ENCODE measurements around the gene AMZ2.

AMZ2 gene

DNA sequence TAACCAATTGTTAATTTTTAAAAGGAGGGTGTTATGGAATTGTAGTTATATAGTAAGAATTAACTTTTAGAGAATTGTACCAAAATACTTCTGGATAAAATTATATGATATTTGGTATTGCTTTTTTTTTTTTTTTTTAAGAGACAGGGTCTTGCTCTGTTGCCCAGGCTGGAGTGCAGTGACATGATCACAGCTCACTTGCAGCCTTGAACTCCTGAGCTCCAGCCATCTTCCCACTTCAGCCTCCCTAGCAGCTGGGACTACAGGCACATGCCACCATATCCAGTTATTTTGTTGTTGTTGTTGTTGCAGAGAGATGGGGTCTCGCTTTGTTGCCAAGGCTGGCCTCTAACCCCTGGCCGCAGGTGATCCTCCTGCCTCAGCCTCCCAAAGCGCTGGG is 52.0 kb downstream of the AMZ2 start:
- H3K4me3 Mint-ChIP-seq = no peak overlapping the region
- H3K4me1 Mint-ChIP-seq (ENCODE audit: low read depth) = peaks cover 29% of the 10 kb centered on the region
- no peaks in the 10 kb centered on the region for H3K36me3 Mint-ChIP-seq (ENCODE audit: low read depth)
- no peaks in the 10 kb centered on the region for H3K9me3 Mint-ChIP-seq
- H3K27ac Mint-ChIP-seq = no peak overlapping the region
- no peaks in the 10 kb centered on the region for H3K27me3 Mint-ChIP-seq

GRCh38 chr17:68301438-68301959 is 53.7 kb downstream of the AMZ2 start:
- Mint-ChIP-seq H3K27me3 (no peaks in the 10 kb centered on the region), H3K4me1 (ENCODE audit: low read depth) (peaks cover 17% of the 10 kb centered on the region), H3K36me3 (ENCODE audit: low read depth) (no peaks in the 10 kb centered on the region), H3K9me3 (no peaks in the 10 kb centered on the region), H3K4me3 (no peak overlapping the region), H3K27ac (peak overlapping the region; percentile 3)

DNA sequence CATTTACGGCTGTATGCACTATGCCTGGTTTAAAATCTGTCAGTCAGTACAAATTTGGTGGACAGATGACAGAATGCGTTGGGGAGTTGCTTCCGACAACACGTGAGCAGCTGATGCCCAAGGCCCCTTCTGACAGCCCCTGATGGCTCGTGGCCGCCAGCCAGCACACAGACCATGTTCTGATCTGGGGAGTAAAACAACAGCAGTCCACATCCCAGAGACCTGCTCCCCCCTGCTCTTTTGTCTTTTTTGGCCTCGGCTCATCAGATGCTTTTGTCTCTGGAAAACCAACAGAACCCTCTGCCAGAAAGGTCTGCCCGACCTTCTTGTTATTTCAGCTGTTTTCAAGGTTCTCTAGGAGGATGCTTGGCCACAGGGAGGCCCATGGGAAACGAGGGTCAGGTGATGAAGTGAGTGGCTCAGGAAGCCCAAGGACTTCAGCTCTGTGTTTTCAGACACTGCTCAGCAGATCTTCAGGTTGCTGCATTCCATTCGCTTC is 54.3 kb downstream of the AMZ2 start:
- Mint-ChIP-seq H3K4me1 (ENCODE audit: low read depth) (peaks cover 13% of the 10 kb centered on the region), H3K27ac (no peak overlapping the region), H3K4me3 (no peak overlapping the region), H3K9me3 (no peaks in the 10 kb centered on the region), H3K36me3 (ENCODE audit: low read depth) (peaks cover 3% of the 10 kb centered on the region), H3K27me3 (no peaks in the 10 kb centered on the region)

- peaks cover 9% of the 10 kb centered on the region for H3K36me3 Mint-ChIP-seq (ENCODE audit: low read depth)
- H3K4me1 Mint-ChIP-seq (ENCODE audit: low read depth) = peaks cover 12% of the 10 kb centered on the region
These were observed 54.8 kb downstream of the AMZ2 start for GRCh38 chr17:68302666-68303065.

GRCh38 chr17:68304706-68305105 is 56.9 kb downstream of the AMZ2 start:
- Mint-ChIP-seq H3K4me3 (no peak overlapping the region), H3K36me3 (ENCODE audit: low read depth) (peaks cover 16% of the 10 kb centered on the region), H3K27me3 (no peaks in the 10 kb centered on the region), H3K9me3 (no peaks in the 10 kb centered on the region), H3K4me1 (ENCODE audit: low read depth) (peaks cover 10% of the 10 kb centered on the region), H3K27ac (no peak overlapping the region)

More at GRCh38 chr17:68302666-68303065, 54.8 kb downstream of the AMZ2 start:
- H3K4me3 Mint-ChIP-seq = no peak overlapping the region
- H3K27me3 Mint-ChIP-seq = no peaks in the 10 kb centered on the region
- H3K9me3 Mint-ChIP-seq = no peaks in the 10 kb centered on the region
- no peak overlapping the region for H3K27ac Mint-ChIP-seq

- Mint-ChIP-seq H3K4me3 (no peak overlapping the region), H3K27ac (no peak overlapping the region), H3K27me3 (no peaks in the 10 kb centered on the region), H3K9me3 (no peaks in the 10 kb centered on the region), H3K4me1 (ENCODE audit: low read depth) (peaks cover 12% of the 10 kb centered on the region), H3K36me3 (ENCODE audit: low read depth) (peaks cover 16% of the 10 kb centered on the region)
These were observed 57.3 kb downstream of the AMZ2 start for GRCh38 chr17:68305142-68305541.
